Upper lobe of left lung (tissue), 6 donors: ENCODE measurements around the gene SYNPO. TPM values are rescaled to one million over a fixed set of nuclear protein-coding genes. Genes with fewer than 3 reads are reported as not detected.

ENCODE experiments used
- ATAC-seq, 2 donors: fragments of 200-7000 bp; cut with Tn5 transposase; one replicate each; pipeline ENCODE4 v1.9.1; 2022; ENCODE audit warnings: mild to moderate bottlenecking in 2 of 2, moderate library complexity in 2 of 2; ENCODE audit not compliant: low FRiP score in 2 of 2
- DNase-seq, 2 donors: peaks; one replicate each; pipeline ENCODE4 v3.0.0-alpha.2; 2019 to 2020
- H3K27ac ChIP-seq, 4 donors: fragments of 200-600 bp; sonication (generic); one replicate each; pipeline ENCODE4 v1.5.1; 2016 to 2019
- H3K27me3 ChIP-seq, 4 donors: fragments of 200-600 bp; sonication (generic); one replicate each; pipeline ENCODE4 v1.5.1; 2017 to 2019
- H3K36me3 ChIP-seq, 4 donors: fragments of 200-600 bp; sonication (generic); one replicate each; pipeline ENCODE4 v1.5.1; 2016 to 2019
- H3K4me1 ChIP-seq, 4 donors: fragments of 200-600 bp; sonication (generic); one replicate each; pipeline ENCODE4 v1.5.1; 2018 to 2019
- H3K4me3 ChIP-seq, 4 donors: fragments of 200-600 bp; sonication (generic); one replicate each; pipeline ENCODE4 v1.5.1; 2017 to 2019; ENCODE audit warnings: mild to moderate bottlenecking in 2 of 4, moderate library complexity in 1 of 4
- H3K9me3 ChIP-seq, 4 donors: fragments of 200-600 bp; sonication (generic); one replicate each; pipeline ENCODE4 v1.5.1; 2018 to 2019
- EP300 ChIP-seq, 4 donors: sonication (generic); formaldehyde crosslinking; IDR thresholded peaks; one replicate each; pipeline ENCODE4 v1.5.1; 2017; ENCODE audit warnings: antibody characterized with exemption in 4 of 4, control low read depth in 2 of 4
- POLR2A ChIP-seq, 4 donors: fragments of 450-650 bp; IDR thresholded peaks; one replicate each; pipeline ENCODE4 v1.5.1; 2016 to 2017; ENCODE audit warnings: antibody characterized with exemption in 4 of 4, mild to moderate bottlenecking in 2 of 4
- POLR2AphosphoS5 ChIP-seq, 2 donors: sonication (generic); formaldehyde crosslinking; IDR thresholded peaks; one replicate each; pipeline ENCODE4 v1.5.1; 2017; ENCODE audit warnings: antibody characterized with exemption in 2 of 2
- WGBS, 2 donors: methylation state at CpG; one replicate each; pipeline ENCODE4 v1.1.5; 2017 to 2018; 5-methylcytosine and 5-hydroxymethylcytosine counted together
- total RNA-seq, 6 donors: library from RNA; depleted of rRNA in 4 of 6; stranded (reverse); fragments of >200 nt in 4 of 6; gene quantifications; one replicate each; pipeline versions ENCODE4 v1.1.0 to v1.2.1, GENCODE V29; 2016 to 2021
- TF ChIP-seq, protein P1 (sequence below), 6 experiments: fragments of 450-650 bp in 4 of 6; fragments of 200-600 bp in 2 of 6; sonication (generic) in 2 of 6; IDR thresholded peaks; one replicate each; pipeline ENCODE4 v1.5.1; 2016 to 2019; ENCODE audit warnings: antibody characterized with exemption in 6 of 6
- donor health status: DM: no; HTN: no; CAD: no; lungs with moderate emphysema.
- donor health status: DM: no; HTN: yes; CAD: no; lungs with severe emphysema.

Gene SYNPO
- total RNA-seq, 6 donors from 2014 or later: 41.9 to 150 (median 84.3) TPM

DNA sequence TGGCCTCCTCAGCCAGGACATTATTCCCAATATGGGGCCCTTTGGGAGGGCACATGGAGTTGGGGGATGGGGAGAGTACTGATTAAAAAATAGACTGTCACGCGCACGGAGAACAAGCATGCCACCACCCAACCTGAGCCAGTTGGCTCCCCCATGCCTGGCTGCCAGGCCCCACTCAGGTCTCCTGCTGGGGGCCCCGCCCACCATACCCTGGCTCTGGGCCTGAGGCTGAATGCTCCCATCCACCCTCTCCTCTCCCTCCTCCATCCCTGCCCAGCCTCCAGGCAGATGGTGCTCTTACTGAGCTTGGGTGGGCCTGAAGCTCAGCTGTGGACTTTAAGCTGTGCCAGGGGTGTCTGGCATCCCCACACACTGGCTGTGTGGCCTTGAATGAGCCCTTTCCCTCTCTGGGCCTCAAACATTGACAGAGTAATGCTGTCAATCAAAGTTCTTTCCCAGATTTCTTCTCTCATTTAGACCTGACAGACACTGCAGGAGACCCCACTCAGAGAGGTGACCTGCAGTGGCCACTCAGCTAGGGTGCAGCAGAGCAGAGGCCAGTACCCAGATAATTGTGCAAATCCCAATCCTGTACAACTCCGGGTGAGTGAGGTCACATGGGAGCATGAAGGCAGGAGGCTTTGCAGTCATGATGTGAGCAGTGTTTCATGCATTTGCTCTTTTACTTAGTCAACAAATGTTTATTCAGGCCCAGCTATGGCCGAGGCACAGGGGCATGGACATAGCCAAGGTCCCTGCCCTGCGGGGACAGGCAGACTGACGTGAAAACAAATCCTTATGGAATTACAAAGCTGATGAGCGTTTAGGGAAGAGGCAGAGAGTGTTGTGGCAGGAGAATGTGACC, 9.8 kb upstream of the SYNPO start:
- peak overlapping the region in 3 of 4 donors; percentile 26 to 90 (median 60) for H3K27ac ChIP-seq

GRCh38 chr5:150631326-150631701, 9.1 kb upstream of the SYNPO start:
- no peak overlapping the region for H3K4me3 ChIP-seq
- no peaks in the 10 kb centered on the region for H3K27me3 ChIP-seq
- no peak for ATAC-seq
- DNase-seq: no peak
- no peaks in the 10 kb centered on the region for H3K9me3 ChIP-seq
- H3K4me1 ChIP-seq: peaks cover 45 to 68% (median 59%) of the 10 kb centered on the region in 4 donors
- TF ChIP-seq POLR2A (IDR thresholded peaks at IDR 0.05) (no peak), POLR2AphosphoS5 (IDR thresholded peaks at IDR 0.05) (no peak), EP300 (IDR thresholded peaks at IDR 0.05) (no peak)
- WGBS, 2 donors: 93% methylated on average over 6 of the region's 6 CpGs
- H3K36me3 ChIP-seq: peaks cover 0 to 10% (median 0%) of the 10 kb centered on the region in 4 donors
- H3K27ac ChIP-seq: peak overlapping the region in 3 of 4 donors; percentile 11 to 90 (median 60)

More for the DNA sequence above, 9.8 kb upstream of the SYNPO start:
- TF ChIP-seq POLR2A (IDR thresholded peaks at IDR 0.05) (no peak), EP300 (IDR thresholded peaks at IDR 0.05) (no peak), POLR2AphosphoS5 (IDR thresholded peaks at IDR 0.05) (no peak)
- TF ChIP-seq, protein P1, sequence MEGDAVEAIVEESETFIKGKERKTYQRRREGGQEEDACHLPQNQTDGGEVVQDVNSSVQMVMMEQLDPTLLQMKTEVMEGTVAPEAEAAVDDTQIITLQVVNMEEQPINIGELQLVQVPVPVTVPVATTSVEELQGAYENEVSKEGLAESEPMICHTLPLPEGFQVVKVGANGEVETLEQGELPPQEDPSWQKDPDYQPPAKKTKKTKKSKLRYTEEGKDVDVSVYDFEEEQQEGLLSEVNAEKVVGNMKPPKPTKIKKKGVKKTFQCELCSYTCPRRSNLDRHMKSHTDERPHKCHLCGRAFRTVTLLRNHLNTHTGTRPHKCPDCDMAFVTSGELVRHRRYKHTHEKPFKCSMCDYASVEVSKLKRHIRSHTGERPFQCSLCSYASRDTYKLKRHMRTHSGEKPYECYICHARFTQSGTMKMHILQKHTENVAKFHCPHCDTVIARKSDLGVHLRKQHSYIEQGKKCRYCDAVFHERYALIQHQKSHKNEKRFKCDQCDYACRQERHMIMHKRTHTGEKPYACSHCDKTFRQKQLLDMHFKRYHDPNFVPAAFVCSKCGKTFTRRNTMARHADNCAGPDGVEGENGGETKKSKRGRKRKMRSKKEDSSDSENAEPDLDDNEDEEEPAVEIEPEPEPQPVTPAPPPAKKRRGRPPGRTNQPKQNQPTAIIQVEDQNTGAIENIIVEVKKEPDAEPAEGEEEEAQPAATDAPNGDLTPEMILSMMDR (IDR thresholded peaks at IDR 0.05): no peak
- H3K4me3 ChIP-seq: no peak overlapping the region
- H3K9me3 ChIP-seq: no peaks in the 10 kb centered on the region
- H3K36me3 ChIP-seq: peaks cover 0 to 10% (median 0%) of the 10 kb centered on the region in 4 donors
- H3K4me1 ChIP-seq: peaks cover 45 to 64% (median 58%) of the 10 kb centered on the region in 4 donors
- H3K27me3 ChIP-seq: no peaks in the 10 kb centered on the region
- DNase-seq (no peak), ATAC-seq (no peak)
- WGBS, 2 donors: 74 to 79% methylated on average over 6 to 9 of the region's 9 CpGs

DNA sequence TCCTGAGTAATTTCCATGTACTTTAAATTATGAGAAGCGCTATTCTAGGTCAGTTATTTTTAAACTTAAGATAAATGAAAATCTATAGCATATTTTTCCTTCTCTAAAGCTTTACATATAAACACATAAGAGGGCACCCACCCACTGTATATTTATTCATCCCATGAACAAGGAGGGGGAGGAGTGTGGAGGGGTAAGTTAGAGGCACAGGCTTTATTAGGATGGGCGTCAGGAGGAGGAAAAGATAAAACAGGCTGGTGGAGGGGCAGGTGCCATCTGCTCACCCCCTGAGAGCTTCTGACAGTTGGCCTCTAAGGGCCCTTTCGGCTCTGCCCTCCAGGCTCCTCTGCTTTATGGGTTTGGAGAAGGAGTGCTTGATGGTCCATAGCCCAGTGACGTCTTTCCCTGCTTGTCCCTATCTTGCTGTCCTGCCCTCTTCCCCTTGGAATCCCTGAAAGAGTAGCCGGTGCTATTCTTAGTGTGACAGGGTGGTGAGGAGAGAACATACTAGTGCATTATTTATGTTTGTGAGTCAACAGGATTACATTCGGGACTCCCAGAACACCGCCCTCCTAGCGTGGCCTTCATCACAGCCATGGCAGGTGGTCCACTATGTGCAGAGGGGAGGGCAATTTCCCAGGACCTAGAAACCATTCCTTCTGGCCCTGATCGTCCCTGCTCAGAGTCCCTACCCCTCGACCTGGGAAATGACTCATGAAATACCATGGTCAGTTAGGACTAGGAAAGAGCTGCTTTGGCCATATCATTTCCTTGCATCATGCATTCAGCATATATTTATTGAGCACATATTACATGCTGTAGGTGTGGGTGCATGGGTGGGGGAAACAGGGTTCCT, 7.9 kb upstream of the SYNPO start:
- Histone ChIP-seq H3K9me3 (no peaks in the 10 kb centered on the region), H3K27ac (peak overlapping the region in 2 of 4 donors; percentile 60 to 90), H3K4me1 (peaks cover 46 to 62% (median 59%) of the 10 kb centered on the region in 4 donors), H3K4me3 (no peak overlapping the region), H3K27me3 (no peaks in the 10 kb centered on the region), H3K36me3 (peaks cover 0 to 10% (median 0%) of the 10 kb centered on the region in 4 donors)
- DNase-seq: no peak
- 65 to 68% methylated on average over 10 of the region's 10 CpGs for WGBS, 2 donors
- ATAC-seq: no peak
- TF ChIP-seq POLR2AphosphoS5 (IDR thresholded peaks at IDR 0.05): peak in 1 of 2 donors; percentile 33
- no peak for TF ChIP-seq EP300 (IDR thresholded peaks at IDR 0.05)
- TF ChIP-seq, protein P1 (IDR thresholded peaks at IDR 0.05): no peak
- no peak for TF ChIP-seq POLR2A (IDR thresholded peaks at IDR 0.05)

DNA sequence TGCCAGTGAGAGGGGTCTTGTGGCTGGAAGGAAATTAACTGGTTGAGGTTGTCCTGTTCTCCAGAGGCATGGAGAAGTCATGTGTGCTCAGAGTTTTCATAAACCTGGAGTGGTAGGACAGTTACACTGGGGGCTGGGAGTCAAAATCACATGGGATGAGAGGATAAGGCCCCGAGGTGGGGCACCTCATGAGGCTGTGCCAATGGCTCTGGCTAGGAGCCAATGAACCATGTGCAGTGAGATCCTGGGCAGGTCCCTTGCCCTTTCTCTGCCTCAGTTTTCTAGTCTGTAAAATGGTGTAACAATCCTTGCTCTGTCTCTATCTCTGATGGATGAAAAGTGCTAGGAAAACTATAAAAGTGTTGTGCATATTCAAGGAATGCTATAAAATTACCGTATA, 7.0 kb upstream of the SYNPO start:
- no peak for ATAC-seq
- TF ChIP-seq EP300 (IDR thresholded peaks at IDR 0.05) (no peak), POLR2AphosphoS5 (IDR thresholded peaks at IDR 0.05) (no peak), POLR2A (IDR thresholded peaks at IDR 0.05) (no peak)
- TF ChIP-seq, protein P1 (IDR thresholded peaks at IDR 0.05): no peak
- peaks cover 0 to 10% (median 0%) of the 10 kb centered on the region in 4 donors for H3K36me3 ChIP-seq
- no peaks in the 10 kb centered on the region for H3K9me3 ChIP-seq
- H3K27ac ChIP-seq: peak overlapping the region in 2 of 4 donors; percentile 60 to 90
- 79% methylated on average over 2 of the region's 2 CpGs for WGBS, 2 donors
- peaks cover 42 to 63% (median 58%) of the 10 kb centered on the region in 4 donors for H3K4me1 ChIP-seq
- H3K27me3 ChIP-seq: no peaks in the 10 kb centered on the region
- no peak overlapping the region for H3K4me3 ChIP-seq
- DNase-seq: no peak
